VCaP (cell line): ENCODE data around the gene DAGLB.

Experiments
- H3K27ac ChIP-seq: fragments of 450-650 bp; 2 replicates; pipeline ENCODE4 v1.5.1; 2017
- TF ChIP-seq, protein P1 (sequence below): fragments of 450-650 bp; conservative IDR thresholded peaks from 2 replicates; pipeline ENCODE4 v1.5.1; 2017; ENCODE audit warnings: mild to moderate bottlenecking, moderate library complexity

The DAGLB gene

GRCh38 chr7:6489612-6490011, 41.9 kb upstream of the DAGLB start:
- TF ChIP-seq, protein P1, sequence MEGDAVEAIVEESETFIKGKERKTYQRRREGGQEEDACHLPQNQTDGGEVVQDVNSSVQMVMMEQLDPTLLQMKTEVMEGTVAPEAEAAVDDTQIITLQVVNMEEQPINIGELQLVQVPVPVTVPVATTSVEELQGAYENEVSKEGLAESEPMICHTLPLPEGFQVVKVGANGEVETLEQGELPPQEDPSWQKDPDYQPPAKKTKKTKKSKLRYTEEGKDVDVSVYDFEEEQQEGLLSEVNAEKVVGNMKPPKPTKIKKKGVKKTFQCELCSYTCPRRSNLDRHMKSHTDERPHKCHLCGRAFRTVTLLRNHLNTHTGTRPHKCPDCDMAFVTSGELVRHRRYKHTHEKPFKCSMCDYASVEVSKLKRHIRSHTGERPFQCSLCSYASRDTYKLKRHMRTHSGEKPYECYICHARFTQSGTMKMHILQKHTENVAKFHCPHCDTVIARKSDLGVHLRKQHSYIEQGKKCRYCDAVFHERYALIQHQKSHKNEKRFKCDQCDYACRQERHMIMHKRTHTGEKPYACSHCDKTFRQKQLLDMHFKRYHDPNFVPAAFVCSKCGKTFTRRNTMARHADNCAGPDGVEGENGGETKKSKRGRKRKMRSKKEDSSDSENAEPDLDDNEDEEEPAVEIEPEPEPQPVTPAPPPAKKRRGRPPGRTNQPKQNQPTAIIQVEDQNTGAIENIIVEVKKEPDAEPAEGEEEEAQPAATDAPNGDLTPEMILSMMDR = no peak
- H3K27ac ChIP-seq = no peak overlapping the region

- TF ChIP-seq, protein P1 = no peak
Measured at GRCh38 chr7:6487184-6487545, 39.4 kb upstream of the DAGLB start.

DNA sequence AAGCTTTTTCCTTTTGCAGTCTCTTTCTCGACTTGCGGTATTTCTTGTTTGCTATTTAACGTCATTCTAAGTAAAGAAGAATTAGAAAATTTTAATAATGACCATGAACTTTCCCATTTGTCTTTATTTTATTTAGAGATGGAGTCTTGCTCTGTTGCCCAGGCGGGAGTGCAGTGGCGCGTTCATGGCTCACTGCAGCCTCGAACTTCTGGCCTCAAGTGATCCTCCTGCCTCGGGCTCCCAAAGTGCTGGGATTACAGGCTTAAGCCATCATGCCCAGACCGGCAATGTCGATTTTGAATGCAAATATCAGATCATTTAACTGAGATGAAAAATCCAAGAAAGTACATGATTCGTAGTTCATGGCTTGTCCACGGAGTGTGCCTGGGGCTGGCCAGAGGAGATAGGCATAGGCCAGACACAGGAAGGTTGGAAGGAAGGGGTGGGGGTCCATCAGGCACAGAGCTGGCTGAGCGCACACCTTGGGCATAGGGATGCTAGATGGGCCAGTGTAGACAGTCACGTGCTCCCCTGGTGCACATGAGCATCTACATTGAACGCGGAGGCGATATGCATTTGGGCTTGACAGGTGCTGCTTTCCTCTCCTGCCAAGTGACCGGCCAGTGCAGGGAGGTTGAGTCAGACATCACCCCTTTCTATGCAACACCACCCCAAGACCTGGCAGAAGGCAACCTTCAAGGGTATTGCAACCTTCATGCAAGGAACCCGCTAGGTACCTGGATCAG, 38.9 kb upstream of the DAGLB start:
- H3K27ac ChIP-seq = no peak overlapping the region
- TF ChIP-seq, protein P1 = no peak

More at GRCh38 chr7:6487184-6487545, 39.4 kb upstream of the DAGLB start:
- H3K27ac ChIP-seq = no peak overlapping the region

GRCh38 chr7:6482743-6483119, 35.0 kb upstream of the DAGLB start:
- TF ChIP-seq, protein P1 = no peak
- peak overlapping the region; percentile 88 for H3K27ac ChIP-seq

GRCh38 chr7:6482307-6482706, 34.6 kb upstream of the DAGLB start:
- peak overlapping the region; percentile 88 for H3K27ac ChIP-seq
- TF ChIP-seq, protein P1 = no peak

- H3K27ac ChIP-seq = peak overlapping the region; percentile 88; the same call in 1 of the 2 replicates
- TF ChIP-seq, protein P1 = no peak
Measured at GRCh38 chr7:6481445-6481844, 33.7 kb upstream of the DAGLB start.

DNA sequence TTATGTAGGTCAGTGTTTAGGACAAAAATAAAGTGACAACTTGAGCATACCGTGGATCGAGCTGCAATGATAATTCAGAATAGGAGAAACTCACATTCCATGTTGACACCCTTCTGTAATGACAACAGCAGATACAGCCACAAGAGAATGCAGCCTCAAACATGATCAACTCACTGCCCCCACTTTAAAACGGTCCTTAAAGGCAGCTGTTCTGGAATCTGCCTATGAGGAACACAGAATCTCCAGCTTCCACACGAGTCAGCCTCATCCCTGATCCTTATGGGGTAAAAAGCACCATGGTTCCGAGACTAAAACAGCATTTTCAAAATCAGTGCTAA, 32.5 kb upstream of the DAGLB start:
- TF ChIP-seq, protein P1 = no peak
- H3K27ac ChIP-seq = no peak overlapping the region
